Esophagus squamous epithelium (tissue), 4 donors: ENCODE data around the gene CBX4.

ENCODE experiments used
- POLR2A ChIP-seq, 4 donors: fragments of 450-650 bp; IDR thresholded peaks; one replicate each; pipeline ENCODE4 v1.6.1; 2017; ENCODE audit warnings: antibody characterized with exemption in 4 of 4, mild to moderate bottlenecking in 4 of 4, moderate library complexity in 3 of 4
- TF ChIP-seq, protein P1 (sequence below), 6 experiments: fragments of 450-650 bp in 4 of 6; fragments of 200-600 bp in 2 of 6; sonication (generic) in 2 of 6; IDR thresholded peaks; one replicate each; pipeline ENCODE4 v1.5.1; 2016 to 2019; ENCODE audit warnings: antibody characterized with exemption in 6 of 6, mild to moderate bottlenecking in 4 of 6, moderate library complexity in 4 of 6

GRCh38 chr17:79785017-79785899 lies 54.0 kb downstream of the CBX4 start:
- TF ChIP-seq, protein P1, sequence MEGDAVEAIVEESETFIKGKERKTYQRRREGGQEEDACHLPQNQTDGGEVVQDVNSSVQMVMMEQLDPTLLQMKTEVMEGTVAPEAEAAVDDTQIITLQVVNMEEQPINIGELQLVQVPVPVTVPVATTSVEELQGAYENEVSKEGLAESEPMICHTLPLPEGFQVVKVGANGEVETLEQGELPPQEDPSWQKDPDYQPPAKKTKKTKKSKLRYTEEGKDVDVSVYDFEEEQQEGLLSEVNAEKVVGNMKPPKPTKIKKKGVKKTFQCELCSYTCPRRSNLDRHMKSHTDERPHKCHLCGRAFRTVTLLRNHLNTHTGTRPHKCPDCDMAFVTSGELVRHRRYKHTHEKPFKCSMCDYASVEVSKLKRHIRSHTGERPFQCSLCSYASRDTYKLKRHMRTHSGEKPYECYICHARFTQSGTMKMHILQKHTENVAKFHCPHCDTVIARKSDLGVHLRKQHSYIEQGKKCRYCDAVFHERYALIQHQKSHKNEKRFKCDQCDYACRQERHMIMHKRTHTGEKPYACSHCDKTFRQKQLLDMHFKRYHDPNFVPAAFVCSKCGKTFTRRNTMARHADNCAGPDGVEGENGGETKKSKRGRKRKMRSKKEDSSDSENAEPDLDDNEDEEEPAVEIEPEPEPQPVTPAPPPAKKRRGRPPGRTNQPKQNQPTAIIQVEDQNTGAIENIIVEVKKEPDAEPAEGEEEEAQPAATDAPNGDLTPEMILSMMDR (IDR thresholded peaks at IDR 0.05), result no peak
- no peak for TF ChIP-seq POLR2A (IDR thresholded peaks at IDR 0.05)
